Endodermal cell (in vitro differentiated cells): Measurements from ENCODE around the gene UQCC5. TPM values are rescaled to one million over a fixed set of nuclear protein-coding genes. Genes with fewer than 3 reads are reported as not detected.

ENCODE experiments used
- DNase-seq: peaks from one replicate; pipeline ENCODE4 v3.0.0-alpha.2; 2017
- H3K27ac ChIP-seq: 2 replicates; pipeline ENCODE4 v1.5.1; 2013; ENCODE audit warnings: mild to moderate bottlenecking, low read depth, low read length, moderate library complexity
- H3K27me3 ChIP-seq: 2 replicates; pipeline ENCODE4 v1.6.1; 2013; ENCODE audit warnings: mild to moderate bottlenecking, low read length, moderate library complexity; ENCODE audit not compliant: insufficient read depth, control insufficient read depth, poor library complexity, severe bottlenecking
- H3K36me3 ChIP-seq: 2 replicates; pipeline ENCODE4 v1.7.0; 2013; ENCODE audit warnings: mild to moderate bottlenecking, low read length, moderate library complexity; ENCODE audit not compliant: control insufficient read depth, insufficient read depth
- H3K4me1 ChIP-seq: one replicate; pipeline ENCODE4 v1.7.0; 2013; ENCODE audit warnings: low read length; ENCODE audit not compliant: control insufficient read depth, insufficient read depth
- H3K4me3 ChIP-seq: 2 replicates; pipeline ENCODE4 v1.5.1; 2013; ENCODE audit warnings: mild to moderate bottlenecking, low read length, moderate library complexity
- H3K9ac ChIP-seq: 2 replicates; pipeline ENCODE4 v1.6.1; 2013; ENCODE audit warnings: mild to moderate bottlenecking, low read length, moderate library complexity; ENCODE audit not compliant: poor library complexity, severe bottlenecking; ENCODE audit errors: extremely low read depth
- H3K9me3 ChIP-seq: 2 replicates; pipeline ENCODE4 v1.6.1; 2013; ENCODE audit warnings: mild to moderate bottlenecking, low read length, moderate library complexity; ENCODE audit not compliant: control insufficient read depth
- H3K27ac Mint-ChIP-seq: 2 replicates; pipeline ENCODE4 v1.8.0; 2020; ENCODE audit warnings: mixed read lengths
- H3K27me3 Mint-ChIP-seq: 2 replicates; pipeline ENCODE4 v1.8.0; 2021; ENCODE audit warnings: mild to moderate bottlenecking, mixed read lengths; ENCODE audit not compliant: insufficient read depth
- H3K36me3 Mint-ChIP-seq: 2 replicates; pipeline ENCODE4 v1.8.0; 2020; ENCODE audit warnings: low read depth, mixed read lengths
- H3K4me1 Mint-ChIP-seq: 2 replicates; pipeline ENCODE4 v1.8.0; 2020; ENCODE audit warnings: mixed read lengths
- H3K4me3 Mint-ChIP-seq: 2 replicates; pipeline ENCODE4 v1.8.0; 2020; ENCODE audit warnings: mild to moderate bottlenecking, moderate library complexity, mixed read lengths
- H3K9me3 Mint-ChIP-seq: 2 replicates; pipeline ENCODE4 v1.8.0; 2020; ENCODE audit warnings: mild to moderate bottlenecking, mixed read lengths
- CTCF ChIP-seq: fragments of 200-600 bp; sonication (generic); conservative IDR thresholded peaks from 2 replicates; pipeline ENCODE4 v1.5.0; 2021; ENCODE audit warnings: antibody characterized with exemption, mild to moderate bottlenecking
- WGBS, 2 experiments: methylation state at CpG; one replicate each; pipeline versions ENCODE4 v1.1.5 to v1.1.7; 2013; ENCODE audit warnings: missing lambda C conversion rate in 2 of 2, mixed read lengths in 1 of 2; ENCODE audit not compliant: insufficient coverage in 1 of 2, insufficient read length in 1 of 2; 5-methylcytosine and 5-hydroxymethylcytosine counted together
- long read RNA-seq, 4 experiments: library from polyadenylated mRNA in 2 of 4; library from RNA in 1 of 4; library from capped mRNA in 1 of 4; stranded (forward) in 3 of 4; unstranded in 1 of 4; transcript quantifications; one replicate each; pipeline ENCODE4 v2.0.0, GENCODE V29; 2020 to 2021; ENCODE audit warnings: inconsistent platforms in 1 of 4
- polyA plus RNA-seq, 2 experiments: library from polyadenylated mRNA; stranded (reverse); fragments of 50-300 nt; gene quantifications; one replicate each; pipeline ENCODE4 v1.2.3, GENCODE V29; 2013
- total RNA-seq, 2 donors: library from RNA; stranded (reverse); fragmentation: NEBNext Ultra II Directional in 1 of 2; extraction: Animal tissue kit (Norgen Biotek cat#: 25700) in 1 of 2; gene quantifications; 2 replicates in 1 of 2; 3 replicates in 1 of 2; pipeline ENCODE4 v1.2.1, GENCODE V29; 2021

The UQCC5 gene, protein sequence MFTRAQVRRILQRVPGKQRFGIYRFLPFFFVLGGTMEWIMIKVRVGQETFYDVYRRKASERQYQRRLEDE
- total RNA-seq: 10 to 100 TPM; 28.1 to 34.1 TPM
- 36.0 TPM for polyA plus RNA-seq (2013, experiment 1 of 2)
- polyA plus RNA-seq (2013, experiment 2 of 2): 36.8 TPM
- long read RNA-seq, experiment 1, transcript SMIM4-203 (2 exons, 1,770 nt): major isoform, 15 of 20 reads
- long read RNA-seq, experiment 1, partial matches to known transcripts: 0 of 20 reads
- long read RNA-seq, experiment 1, other reads (novel, unspliced or antisense): 0 of 20 reads
- long read RNA-seq, experiment 2, transcript SMIM4-203 (2 exons, 1,770 nt): major isoform, 8 of 11 reads
- long read RNA-seq, experiment 2, partial matches to known transcripts: 0 of 11 reads
- long read RNA-seq, experiment 2, other reads (novel, unspliced or antisense): 3 of 11 reads
- long read RNA-seq, experiment 3, partial matches to known transcripts: 0 of 12 reads
- long read RNA-seq, experiment 3, other reads (novel, unspliced or antisense): 7 of 12 reads
- long read RNA-seq, experiment 4, partial matches to known transcripts: 0 of 1 reads
- long read RNA-seq, experiment 4, other reads (novel, unspliced or antisense): 0 of 1 reads

GRCh38 chr3:52536369-52537164 lies at the start of gene UQCC5:
Gene UQCC5 (plus strand): TSS chr3:52536605. CDS start chr3:52536756, 151 bp downstream.
- peak within 1 kb of the TSS; percentile 64 for H3K27ac ChIP-seq
- Mint-ChIP-seq H3K36me3 (peaks cover 21% of the 10 kb centered on the region), H3K4me1 (peaks cover 24% of the 10 kb centered on the region), H3K27me3 (no peaks in the 10 kb centered on the region), H3K9me3 (no peaks in the 10 kb centered on the region), H3K27ac (peak within 1 kb of the TSS; percentile 99), H3K4me3 (peak within 1 kb of the TSS; percentile 99)
- 0 to 1% methylated on average over 31 to 65 of the region's 65 CpGs for WGBS, 2 experiments
- TF ChIP-seq CTCF: no peak
- H3K36me3 ChIP-seq: peaks cover 32% of the 10 kb centered on the region
- peaks cover 5% of the 10 kb centered on the region for H3K4me1 ChIP-seq
- peak within 1 kb of the TSS; percentile 84 for H3K4me3 ChIP-seq
- H3K9me3 ChIP-seq: no peaks in the 10 kb centered on the region
- peak; percentile 99 for DNase-seq
- H3K9ac ChIP-seq: peak within 1 kb of the TSS; percentile 89
- H3K27me3 ChIP-seq: no peaks in the 10 kb centered on the region

DNA sequence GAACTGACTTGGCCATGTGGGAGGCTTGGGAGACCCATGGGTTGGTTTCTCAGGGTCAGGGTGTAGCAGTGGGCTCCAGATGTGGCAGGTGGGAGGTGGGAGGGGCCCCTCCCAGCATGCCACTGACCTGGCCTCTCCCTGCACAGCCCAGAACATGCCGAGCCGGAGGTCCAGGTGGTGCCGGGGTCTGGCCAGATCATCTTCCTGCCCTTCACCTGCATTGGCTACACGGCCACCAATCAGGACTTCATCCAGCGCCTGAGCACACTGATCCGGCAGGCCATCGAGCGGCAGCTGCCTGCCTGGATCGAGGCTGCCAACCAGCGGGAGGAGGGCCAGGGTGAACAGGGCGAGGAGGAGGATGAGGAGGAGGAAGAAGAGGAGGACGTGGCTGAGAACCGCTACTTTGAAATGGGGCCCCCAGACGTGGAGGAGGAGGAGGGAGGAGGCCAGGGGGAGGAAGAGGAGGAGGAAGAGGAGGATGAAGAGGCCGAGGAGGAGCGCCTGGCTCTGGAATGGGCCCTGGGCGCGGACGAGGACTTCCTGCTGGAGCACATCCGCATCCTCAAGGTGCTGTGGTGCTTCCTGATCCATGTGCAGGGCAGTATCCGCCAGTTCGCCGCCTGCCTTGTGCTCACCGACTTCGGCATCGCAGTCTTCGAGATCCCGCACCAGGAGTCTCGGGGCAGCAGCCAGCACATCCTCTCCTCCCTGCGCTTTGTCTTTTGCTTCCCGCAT lies 49.2 kb upstream of the UQCC5 start:
- no peaks in the 10 kb centered on the region for H3K9me3 Mint-ChIP-seq
- no peak for DNase-seq
- Histone ChIP-seq H3K9me3 (no peaks in the 10 kb centered on the region), H3K27ac (no peak overlapping the region), H3K27me3 (no peaks in the 10 kb centered on the region), H3K9ac (no peak overlapping the region), H3K4me3 (no peak overlapping the region), H3K4me1 (no peaks in the 10 kb centered on the region), H3K36me3 (peaks cover 68% of the 10 kb centered on the region)
- no peaks in the 10 kb centered on the region for H3K27me3 Mint-ChIP-seq
- 95 to 96% methylated on average over 19 to 31 of the region's 31 CpGs for WGBS, 2 experiments
- H3K4me1 Mint-ChIP-seq: no peaks in the 10 kb centered on the region
- TF ChIP-seq CTCF: no peak
- H3K27ac Mint-ChIP-seq: no peak overlapping the region
- H3K4me3 Mint-ChIP-seq: no peak overlapping the region
- H3K36me3 Mint-ChIP-seq: peaks cover 47% of the 10 kb centered on the region
